NCI-H2107 treated with DMSO at 0.1 percent for 48 hours (cell line): ENCODE data around the gene SLC29A3.

Experiments
- DNase-seq: peaks from one replicate; lab custom pipeline; 2025; ENCODE audit not compliant: unreplicated experiment; lab: John Stamatoyannopoulos, UW

The SLC29A3 gene

DNA sequence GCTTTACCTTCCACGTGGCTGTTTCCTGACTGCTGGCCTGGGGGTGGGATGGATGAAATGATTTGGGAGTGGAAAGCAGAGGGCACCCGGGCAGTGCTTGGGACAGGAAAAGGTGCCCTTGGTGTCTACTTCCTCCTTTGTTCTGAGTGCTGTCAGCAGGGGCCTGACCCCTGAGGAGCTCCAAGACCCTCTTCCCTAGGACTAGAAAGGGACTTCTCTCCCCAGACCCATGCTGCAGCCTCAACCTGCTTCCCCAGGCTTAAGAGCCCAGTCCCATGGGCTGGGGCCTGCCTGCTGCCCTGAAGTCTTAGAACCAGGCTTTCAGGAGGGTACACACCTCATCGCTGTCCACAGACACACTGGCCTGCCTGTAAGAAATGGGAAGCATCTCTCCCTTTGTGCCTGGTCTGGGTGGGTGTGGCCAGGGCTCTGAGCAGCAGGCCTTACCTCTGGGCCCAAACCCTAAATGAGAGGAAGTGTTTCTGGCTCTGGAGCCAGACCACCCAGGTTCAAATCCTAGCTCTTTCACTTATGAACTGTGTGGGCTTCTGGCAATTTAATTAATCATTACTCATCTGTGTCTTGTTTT is 90.6 kb downstream of the SLC29A3 start:
- no peak for DNase-seq
